ENCODE data around the gene CD8B. TPM values are rescaled to one million over a fixed set of nuclear protein-coding genes. Genes with fewer than 3 reads are reported as not detected.

CD8B gene
- total RNA-seq, 1 donor from 2014 or later, result 2.1 TPM

- Histone ChIP-seq H3K27me3 (peaks cover 57% of the 10 kb centered on the region), H3K27ac (peak within 1 kb of the TSS; percentile 17), H3K36me3 (no peaks in the 10 kb centered on the region), H3K4me1 (peaks cover 20% of the 10 kb centered on the region), H3K9me3 (no peaks in the 10 kb centered on the region), H3K4me3 (peak within 1 kb of the TSS; percentile 36)
- peak; percentile 20 for ATAC-seq
- TF ChIP-seq CTCF (IDR thresholded peaks at IDR 0.05), result no peak
- no peak for DNase-seq
- intact Hi-C loops (cut with DNase I), result no loop called here
These were observed 70.8 kb downstream of the CD8B start, which contains the start of gene CD8A for GRCh38 chr2:86790676-86791572. TSS of gene CD8A (minus strand) at chr2:86790913. CDS start at chr2:86790825, 88 bp downstream.

GRCh38 chr2:86790134-86790675 is 71.5 kb downstream of the CD8B start:
- DNase-seq, result no peak
- H3K27me3 ChIP-seq, result peaks cover 57% of the 10 kb centered on the region
- H3K27ac ChIP-seq, result peak overlapping the region; percentile 17
- H3K4me1 ChIP-seq, result peaks cover 20% of the 10 kb centered on the region
- intact Hi-C loops (cut with DNase I), result no loop called here
- no peaks in the 10 kb centered on the region for H3K9me3 ChIP-seq
- peak overlapping the region; percentile 36 for H3K4me3 ChIP-seq
- ATAC-seq, result peak; percentile 5
- no peaks in the 10 kb centered on the region for H3K36me3 ChIP-seq
- TF ChIP-seq CTCF (IDR thresholded peaks at IDR 0.05), result no peak

GRCh38 chr2:86789687-86790133 is 72.0 kb downstream of the CD8B start:
- TF ChIP-seq CTCF (IDR thresholded peaks at IDR 0.05), result no peak
- intact Hi-C loops (cut with DNase I), result no loop called here
- Histone ChIP-seq H3K9me3 (no peaks in the 10 kb centered on the region), H3K36me3 (no peaks in the 10 kb centered on the region), H3K27me3 (peaks cover 57% of the 10 kb centered on the region), H3K27ac (no peak overlapping the region), H3K4me1 (peaks cover 20% of the 10 kb centered on the region), H3K4me3 (peak overlapping the region; percentile 36)
- ATAC-seq (no peak), DNase-seq (no peak)

- Histone ChIP-seq H3K4me3 (peak overlapping the region; percentile 36), H3K36me3 (no peaks in the 10 kb centered on the region), H3K27ac (no peak overlapping the region), H3K4me1 (peaks cover 20% of the 10 kb centered on the region), H3K27me3 (peaks cover 54% of the 10 kb centered on the region), H3K9me3 (no peaks in the 10 kb centered on the region)
- ATAC-seq (no peak), DNase-seq (no peak)
- TF ChIP-seq CTCF (IDR thresholded peaks at IDR 0.05), result no peak
- intact Hi-C loops (cut with DNase I), result no loop called here
These were observed 72.6 kb downstream of the CD8B start for GRCh38 chr2:86788881-86789686.

- H3K4me1 ChIP-seq, result peaks cover 20% of the 10 kb centered on the region
- DNase-seq (no peak), ATAC-seq (no peak)
- H3K36me3 ChIP-seq, result no peaks in the 10 kb centered on the region
- H3K9me3 ChIP-seq, result no peaks in the 10 kb centered on the region
- peaks cover 45% of the 10 kb centered on the region for H3K27me3 ChIP-seq
- no peak overlapping the region for H3K27ac ChIP-seq
- no peak for TF ChIP-seq CTCF (IDR thresholded peaks at IDR 0.05)
- intact Hi-C loops (cut with DNase I), result no loop called here
- no peak overlapping the region for H3K4me3 ChIP-seq
These were observed 73.5 kb downstream of the CD8B start for GRCh38 chr2:86788165-86788564.

Measured in upper lobe of right lung (tissue), 1 donor.